ENCODE results near the gene MEOX2.

DNA sequence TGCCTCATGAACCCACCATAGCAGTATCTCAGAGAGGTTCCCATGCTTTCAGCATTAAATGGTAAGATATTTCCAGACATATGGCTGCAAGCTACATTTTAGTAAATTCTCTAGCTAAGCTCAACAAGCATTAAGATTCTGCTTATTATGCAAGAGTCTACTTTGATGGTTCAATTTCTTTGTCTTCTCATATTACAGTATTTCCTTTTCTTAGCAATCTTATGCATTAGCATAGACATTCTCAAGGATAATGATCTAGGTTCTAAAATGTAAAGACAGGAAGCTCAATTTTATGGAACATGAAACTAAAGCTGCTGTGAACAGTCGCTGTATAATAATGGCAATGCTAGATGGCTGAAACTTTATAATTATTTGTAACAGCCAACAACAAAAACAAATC, 39.2 kb downstream of the MEOX2 start:
- TF ChIP-seq TAF1 (IDR thresholded peaks at IDR 0.05; ENCODE audit: low read depth) (no peak), CTCF (IDR thresholded peaks at IDR 0.05; ENCODE audit: poor library complexity, severe bottlenecking) (no peak)

Data from neural cell (in vitro differentiated cells).